GM23338 (cell line): Measurements from ENCODE around the gene DPP10. TPM values are rescaled to one million over a fixed set of nuclear protein-coding genes. Genes with fewer than 3 reads are reported as not detected.

ENCODE experiments used
- ATAC-seq: fragments of 200-7000 bp; cut with Tn5 transposase; 3 replicates; pipeline ENCODE4 v1.9.1; 2020
- DNase-seq: peaks from one replicate; pipeline ENCODE4 v3.0.0-alpha.2; 2015; ENCODE audit warnings: low spot score
- H2AFZ ChIP-seq: fragments of 200-600 bp; sonication (generic); 2 replicates; pipeline ENCODE4 v1.8.0; 2016; ENCODE audit warnings: antibody characterized with exemption, mild to moderate bottlenecking, moderate library complexity
- H3F3A ChIP-seq: fragments of 200-600 bp; sonication (generic); replicated peaks from 2 replicates; pipeline ENCODE4 v1.8.0; 2017; ENCODE audit warnings: antibody characterized with exemption, mixed run types, low read depth
- H3K27ac ChIP-seq: fragments of 200-600 bp; sonication (generic); 2 replicates; pipeline ENCODE4 v1.6.1; 2016; ENCODE audit warnings: low read depth
- H3K27me3 ChIP-seq: fragments of 200-600 bp; sonication (generic); 2 replicates; pipeline ENCODE4 v1.8.0; 2016; ENCODE audit warnings: mild to moderate bottlenecking, mixed run types, moderate library complexity; ENCODE audit not compliant: insufficient read depth
- H3K36me3 ChIP-seq: fragments of 200-600 bp; sonication (generic); 2 replicates; pipeline ENCODE4 v1.8.0; 2016; ENCODE audit warnings: mild to moderate bottlenecking; ENCODE audit not compliant: insufficient read depth
- H3K4me1 ChIP-seq: fragments of 200-600 bp; sonication (generic); 2 replicates; pipeline ENCODE4 v1.8.0; 2016; ENCODE audit warnings: mild to moderate bottlenecking, moderate library complexity; ENCODE audit not compliant: insufficient read depth
- H3K4me2 ChIP-seq: fragments of 200-600 bp; sonication (generic); 2 replicates; pipeline ENCODE4 v1.7.1; 2017; ENCODE audit warnings: mixed run types
- H3K4me3 ChIP-seq: fragments of 200-600 bp; sonication (generic); 2 replicates; pipeline ENCODE4 v1.6.1; 2016; ENCODE audit warnings: mixed run types
- H3K79me2 ChIP-seq: fragments of 200-600 bp; sonication (generic); replicated peaks from 2 replicates; pipeline ENCODE4 v1.8.0; 2017; ENCODE audit warnings: mild to moderate bottlenecking; ENCODE audit not compliant: insufficient read depth
- H3K9me2 ChIP-seq: fragments of 200-600 bp; sonication (generic); 2 replicates; pipeline ENCODE4 v1.8.0; 2017; ENCODE audit not compliant: insufficient read depth
- H4K20me1 ChIP-seq: fragments of 200-600 bp; sonication (generic); replicated peaks from 2 replicates; pipeline ENCODE4 v1.8.0; 2017; ENCODE audit warnings: mild to moderate bottlenecking; ENCODE audit not compliant: insufficient read depth
- H3K27ac Mint-ChIP-seq: 2 replicates; pipeline ENCODE4 v1.8.0; 2020; ENCODE audit warnings: inconsistent platforms, mild to moderate bottlenecking, moderate library complexity, mixed read lengths
- H3K27me3 Mint-ChIP-seq: 3 replicates; pipeline ENCODE4 v1.8.0; 2022; ENCODE audit warnings: low read depth, mild to moderate bottlenecking, moderate library complexity, mixed read lengths, inconsistent platforms; ENCODE audit not compliant: insufficient read depth, poor library complexity
- H3K36me3 Mint-ChIP-seq: 3 replicates; pipeline ENCODE4 v1.8.0; 2021; ENCODE audit warnings: low read depth, mild to moderate bottlenecking, inconsistent platforms, moderate library complexity, mixed read lengths
- H3K4me1 Mint-ChIP-seq: 3 replicates; pipeline ENCODE4 v1.8.0; 2020; ENCODE audit warnings: mild to moderate bottlenecking, inconsistent platforms, mixed read lengths
- H3K4me3 Mint-ChIP-seq: 3 replicates; pipeline ENCODE4 v1.8.0; 2021; ENCODE audit warnings: moderate library complexity, mild to moderate bottlenecking, inconsistent platforms, mixed read lengths
- H3K9me3 Mint-ChIP-seq: 3 replicates; pipeline ENCODE4 v1.8.0; 2020; ENCODE audit warnings: moderate library complexity, mild to moderate bottlenecking, inconsistent platforms, mixed read lengths
- EZH2phosphoT487 ChIP-seq: fragments of 200-600 bp; sonication (generic); IDR thresholded peaks from one replicate; pipeline ENCODE4 v1.8.1; 2018; ENCODE audit warnings: antibody characterized with exemption; ENCODE audit not compliant: unreplicated experiment
- JUNB ChIP-seq: IDR thresholded peaks from one replicate; pipeline ENCODE4 v1.6.1; 2016; ENCODE audit warnings: antibody characterized with exemption; ENCODE audit not compliant: unreplicated experiment
- NANOG ChIP-seq: IDR thresholded peaks from 2 replicates; pipeline ENCODE4 v1.6.1; 2016; ENCODE audit warnings: antibody characterized with exemption, borderline replicate concordance
- POLR2AphosphoS5 ChIP-seq: IDR thresholded peaks from 2 replicates; pipeline ENCODE4 v1.6.1; 2016; ENCODE audit warnings: antibody characterized with exemption, low read depth
- polyA plus RNA-seq: library from polyadenylated mRNA; unstranded; fragments of >200 nt; fragmentation: Nextera tagmentation; extraction: Ambion mirVana; gene quantifications from 2 replicates; pipeline ENCODE4 v1.2.1, GENCODE V29; 2016
- total RNA-seq: library from RNA; depleted of rRNA; stranded (reverse); fragments of >200 nt; shearing (Covaris generic); gene quantifications from 2 replicates; pipeline ENCODE4 v1.2.3, GENCODE V29; 2014
- TF ChIP-seq, protein P1 (sequence below): fragments of 250-450 bp; sonication (Bioruptor Pico); IDR thresholded peaks from 2 replicates; pipeline ENCODE4 v1.5.0; 2020; ENCODE audit warnings: mild to moderate bottlenecking, moderate library complexity
- TF ChIP-seq, protein P2 (sequence below): IDR thresholded peaks from one replicate; pipeline ENCODE4 v1.6.1; 2018; ENCODE audit warnings: antibody characterized with exemption; ENCODE audit not compliant: unreplicated experiment

The DPP10 gene
- total and polyA plus RNA-seq, 2 experiments from 2014 or later = 3.6 to 14.8 TPM

DNA sequence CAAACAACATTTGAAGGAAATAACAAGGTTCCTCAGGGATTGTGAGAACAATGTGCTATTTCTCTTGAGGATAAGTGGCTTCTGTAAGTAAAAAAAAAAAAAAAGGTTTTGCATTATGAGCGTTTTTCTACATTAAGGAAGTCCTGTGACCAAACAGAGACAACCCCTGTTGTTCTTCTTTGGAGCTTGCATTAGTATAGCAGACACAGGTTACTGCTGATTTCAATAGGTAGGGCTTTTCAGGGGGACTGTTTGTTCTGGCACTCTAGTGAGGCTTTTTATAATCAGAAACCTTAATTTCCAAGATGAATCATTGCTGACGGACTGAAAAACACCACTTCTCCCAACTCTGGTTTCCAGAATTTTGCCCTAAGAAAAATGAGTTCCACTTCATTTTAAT, 8.2 kb downstream of the DPP10 start:
- Mint-ChIP-seq H3K9me3 (peaks cover 19% of the 10 kb centered on the region; the same call in 2 of the 3 replicates), H3K36me3 (peaks cover 6% of the 10 kb centered on the region; the same call in 2 of the 3 replicates), H3K27ac (no peak overlapping the region), H3K27me3 (no peaks in the 10 kb centered on the region), H3K4me3 (no peak overlapping the region), H3K4me1 (peaks cover 29% of the 10 kb centered on the region)
- no peaks in the 10 kb centered on the region for H4K20me1 ChIP-seq
- no peaks in the 10 kb centered on the region for H3K79me2 ChIP-seq
- H3K9me2 ChIP-seq = no peaks in the 10 kb centered on the region
- peak; percentile 93 for ATAC-seq
- H3F3A ChIP-seq = no peaks in the 10 kb centered on the region
- H3K4me2 ChIP-seq = peak overlapping the region; percentile 49
- H3K27ac ChIP-seq = no peak overlapping the region
- TF ChIP-seq, protein P1, sequence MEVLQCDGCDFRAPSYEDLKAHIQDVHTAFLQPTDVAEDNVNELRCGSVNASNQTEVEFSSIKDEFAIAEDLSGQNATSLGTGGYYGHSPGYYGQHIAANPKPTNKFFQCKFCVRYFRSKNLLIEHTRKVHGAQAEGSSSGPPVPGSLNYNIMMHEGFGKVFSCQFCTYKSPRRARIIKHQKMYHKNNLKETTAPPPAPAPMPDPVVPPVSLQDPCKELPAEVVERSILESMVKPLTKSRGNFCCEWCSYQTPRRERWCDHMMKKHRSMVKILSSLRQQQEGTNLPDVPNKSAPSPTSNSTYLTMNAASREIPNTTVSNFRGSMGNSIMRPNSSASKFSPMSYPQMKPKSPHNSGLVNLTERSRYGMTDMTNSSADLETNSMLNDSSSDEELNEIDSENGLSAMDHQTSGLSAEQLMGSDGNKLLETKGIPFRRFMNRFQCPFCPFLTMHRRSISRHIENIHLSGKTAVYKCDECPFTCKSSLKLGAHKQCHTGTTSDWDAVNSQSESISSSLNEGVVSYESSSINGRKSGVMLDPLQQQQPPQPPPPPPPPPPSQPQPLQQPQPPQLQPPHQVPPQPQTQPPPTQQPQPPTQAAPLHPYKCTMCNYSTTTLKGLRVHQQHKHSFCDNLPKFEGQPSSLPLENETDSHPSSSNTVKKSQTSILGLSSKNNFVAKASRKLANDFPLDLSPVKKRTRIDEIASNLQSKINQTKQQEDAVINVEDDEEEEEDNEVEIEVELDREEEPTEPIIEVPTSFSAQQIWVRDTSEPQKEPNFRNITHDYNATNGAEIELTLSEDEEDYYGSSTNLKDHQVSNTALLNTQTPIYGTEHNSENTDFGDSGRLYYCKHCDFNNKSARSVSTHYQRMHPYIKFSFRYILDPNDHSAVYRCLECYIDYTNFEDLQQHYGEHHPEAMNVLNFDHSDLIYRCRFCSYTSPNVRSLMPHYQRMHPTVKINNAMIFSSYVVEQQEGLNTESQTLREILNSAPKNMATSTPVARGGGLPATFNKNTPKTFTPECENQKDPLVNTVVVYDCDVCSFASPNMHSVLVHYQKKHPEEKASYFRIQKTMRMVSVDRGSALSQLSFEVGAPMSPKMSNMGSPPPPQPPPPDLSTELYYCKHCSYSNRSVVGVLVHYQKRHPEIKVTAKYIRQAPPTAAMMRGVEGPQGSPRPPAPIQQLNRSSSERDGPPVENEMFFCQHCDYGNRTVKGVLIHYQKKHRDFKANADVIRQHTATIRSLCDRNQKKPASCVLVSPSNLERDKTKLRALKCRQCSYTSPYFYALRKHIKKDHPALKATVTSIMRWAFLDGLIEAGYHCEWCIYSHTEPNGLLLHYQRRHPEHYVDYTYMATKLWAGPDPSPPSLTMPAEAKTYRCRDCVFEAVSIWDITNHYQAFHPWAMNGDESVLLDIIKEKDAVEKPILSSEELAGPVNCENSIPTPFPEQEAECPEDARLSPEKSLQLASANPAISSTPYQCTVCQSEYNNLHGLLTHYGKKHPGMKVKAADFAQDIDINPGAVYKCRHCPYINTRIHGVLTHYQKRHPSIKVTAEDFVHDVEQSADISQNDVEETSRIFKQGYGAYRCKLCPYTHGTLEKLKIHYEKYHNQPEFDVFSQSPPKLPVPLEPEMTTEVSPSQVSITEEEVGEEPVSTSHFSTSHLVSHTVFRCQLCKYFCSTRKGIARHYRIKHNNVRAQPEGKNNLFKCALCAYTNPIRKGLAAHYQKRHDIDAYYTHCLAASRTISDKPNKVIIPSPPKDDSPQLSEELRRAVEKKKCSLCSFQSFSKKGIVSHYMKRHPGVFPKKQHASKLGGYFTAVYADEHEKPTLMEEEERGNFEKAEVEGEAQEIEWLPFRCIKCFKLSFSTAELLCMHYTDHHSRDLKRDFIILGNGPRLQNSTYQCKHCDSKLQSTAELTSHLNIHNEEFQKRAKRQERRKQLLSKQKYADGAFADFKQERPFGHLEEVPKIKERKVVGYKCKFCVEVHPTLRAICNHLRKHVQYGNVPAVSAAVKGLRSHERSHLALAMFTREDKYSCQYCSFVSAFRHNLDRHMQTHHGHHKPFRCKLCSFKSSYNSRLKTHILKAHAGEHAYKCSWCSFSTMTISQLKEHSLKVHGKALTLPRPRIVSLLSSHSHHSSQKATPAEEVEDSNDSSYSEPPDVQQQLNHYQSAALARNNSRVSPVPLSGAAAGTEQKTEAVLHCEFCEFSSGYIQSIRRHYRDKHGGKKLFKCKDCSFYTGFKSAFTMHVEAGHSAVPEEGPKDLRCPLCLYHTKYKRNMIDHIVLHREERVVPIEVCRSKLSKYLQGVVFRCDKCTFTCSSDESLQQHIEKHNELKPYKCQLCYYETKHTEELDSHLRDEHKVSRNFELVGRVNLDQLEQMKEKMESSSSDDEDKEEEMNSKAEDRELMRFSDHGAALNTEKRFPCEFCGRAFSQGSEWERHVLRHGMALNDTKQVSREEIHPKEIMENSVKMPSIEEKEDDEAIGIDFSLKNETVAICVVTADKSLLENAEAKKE (CRISPR knock-in tag) = no peak
- TF ChIP-seq NANOG = no peak
- no peak for TF ChIP-seq EZH2phosphoT487
- no peak for TF ChIP-seq POLR2AphosphoS5
- no peak for TF ChIP-seq JUNB
- TF ChIP-seq, protein P2, sequence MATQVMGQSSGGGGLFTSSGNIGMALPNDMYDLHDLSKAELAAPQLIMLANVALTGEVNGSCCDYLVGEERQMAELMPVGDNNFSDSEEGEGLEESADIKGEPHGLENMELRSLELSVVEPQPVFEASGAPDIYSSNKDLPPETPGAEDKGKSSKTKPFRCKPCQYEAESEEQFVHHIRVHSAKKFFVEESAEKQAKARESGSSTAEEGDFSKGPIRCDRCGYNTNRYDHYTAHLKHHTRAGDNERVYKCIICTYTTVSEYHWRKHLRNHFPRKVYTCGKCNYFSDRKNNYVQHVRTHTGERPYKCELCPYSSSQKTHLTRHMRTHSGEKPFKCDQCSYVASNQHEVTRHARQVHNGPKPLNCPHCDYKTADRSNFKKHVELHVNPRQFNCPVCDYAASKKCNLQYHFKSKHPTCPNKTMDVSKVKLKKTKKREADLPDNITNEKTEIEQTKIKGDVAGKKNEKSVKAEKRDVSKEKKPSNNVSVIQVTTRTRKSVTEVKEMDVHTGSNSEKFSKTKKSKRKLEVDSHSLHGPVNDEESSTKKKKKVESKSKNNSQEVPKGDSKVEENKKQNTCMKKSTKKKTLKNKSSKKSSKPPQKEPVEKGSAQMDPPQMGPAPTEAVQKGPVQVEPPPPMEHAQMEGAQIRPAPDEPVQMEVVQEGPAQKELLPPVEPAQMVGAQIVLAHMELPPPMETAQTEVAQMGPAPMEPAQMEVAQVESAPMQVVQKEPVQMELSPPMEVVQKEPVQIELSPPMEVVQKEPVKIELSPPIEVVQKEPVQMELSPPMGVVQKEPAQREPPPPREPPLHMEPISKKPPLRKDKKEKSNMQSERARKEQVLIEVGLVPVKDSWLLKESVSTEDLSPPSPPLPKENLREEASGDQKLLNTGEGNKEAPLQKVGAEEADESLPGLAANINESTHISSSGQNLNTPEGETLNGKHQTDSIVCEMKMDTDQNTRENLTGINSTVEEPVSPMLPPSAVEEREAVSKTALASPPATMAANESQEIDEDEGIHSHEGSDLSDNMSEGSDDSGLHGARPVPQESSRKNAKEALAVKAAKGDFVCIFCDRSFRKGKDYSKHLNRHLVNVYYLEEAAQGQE = no peak
- H3K36me3 ChIP-seq = no peaks in the 10 kb centered on the region
- H3K27me3 ChIP-seq = no peaks in the 10 kb centered on the region
- DNase-seq = no peak
- no peak overlapping the region for H2AFZ ChIP-seq
- H3K4me1 ChIP-seq = peaks cover 19% of the 10 kb centered on the region
- no peak overlapping the region for H3K4me3 ChIP-seq
